Osteocyte (in vitro differentiated cells): ENCODE results near the gene HAVCR1. TPM values are rescaled to one million over a fixed set of nuclear protein-coding genes. Genes with fewer than 3 reads are reported as not detected.
"Not testable (repeated sequence)": the region's sequence is repeated elsewhere in the genome, so short reads cannot be mapped to it uniquely, and the experiment has no call there.

Experiments used
- DNase-seq: peaks from one replicate; pipeline ENCODE4 v3.0.0; 2021; ENCODE audit warnings: mixed read lengths; ENCODE audit not compliant: unreplicated experiment; ENCODE audit errors: extremely low spot score
- H3K27ac Mint-ChIP-seq: one replicate; pipeline ENCODE4 v1.8.0; 2021; ENCODE audit warnings: mild to moderate bottlenecking, mixed read lengths; ENCODE audit not compliant: unreplicated experiment
- H3K27me3 Mint-ChIP-seq: one replicate; pipeline ENCODE4 v1.8.0; 2021; ENCODE audit warnings: mixed read lengths; ENCODE audit not compliant: unreplicated experiment
- H3K36me3 Mint-ChIP-seq: one replicate; pipeline ENCODE4 v1.8.0; 2021; ENCODE audit warnings: mixed read lengths; ENCODE audit not compliant: unreplicated experiment
- H3K4me1 Mint-ChIP-seq: one replicate; pipeline ENCODE4 v1.8.0; 2021; ENCODE audit warnings: mixed read lengths; ENCODE audit not compliant: unreplicated experiment
- H3K4me3 Mint-ChIP-seq: one replicate; pipeline ENCODE4 v1.8.0; 2021; ENCODE audit warnings: mild to moderate bottlenecking, moderate library complexity, mixed read lengths; ENCODE audit not compliant: unreplicated experiment
- H3K9me3 Mint-ChIP-seq: one replicate; pipeline ENCODE4 v1.8.0; 2021; ENCODE audit warnings: mixed read lengths; ENCODE audit not compliant: unreplicated experiment
- CTCF ChIP-seq: fragments of 200-600 bp; sonication (generic); IDR thresholded peaks from 2 replicates; pipeline ENCODE4 v1.5.0; 2021; ENCODE audit warnings: antibody characterized with exemption, mild to moderate bottlenecking, moderate library complexity
- total RNA-seq: library from RNA; stranded (reverse); gene quantifications from 2 replicates; pipeline ENCODE4 v1.2.1, GENCODE V29; 2021

HAVCR1 gene
- total RNA-seq, 1 donor from 2014 or later: not detected

- no peak overlapping the region for H3K4me3 Mint-ChIP-seq
- no peak overlapping the region for H3K27ac Mint-ChIP-seq
These were observed 8.9 kb downstream of the HAVCR1 start for GRCh38 chr5:157050050-157050449.

GRCh38 chr5:157049605-157050004, 9.3 kb downstream of the HAVCR1 start:
- no peak for TF ChIP-seq CTCF
- no peaks in the 10 kb centered on the region for H3K36me3 Mint-ChIP-seq
- no peak overlapping the region for H3K27ac Mint-ChIP-seq
- no peak for DNase-seq
- no peaks in the 10 kb centered on the region for H3K4me1 Mint-ChIP-seq
- peaks cover 2% of the 10 kb centered on the region for H3K27me3 Mint-ChIP-seq
- no peaks in the 10 kb centered on the region for H3K9me3 Mint-ChIP-seq
- H3K4me3 Mint-ChIP-seq: no peak overlapping the region

More at GRCh38 chr5:157050050-157050449, 8.9 kb downstream of the HAVCR1 start:
- TF ChIP-seq CTCF: no peak
- H3K9me3 Mint-ChIP-seq: no peaks in the 10 kb centered on the region
- peaks cover 2% of the 10 kb centered on the region for H3K27me3 Mint-ChIP-seq
- DNase-seq: no peak
- H3K36me3 Mint-ChIP-seq: no peaks in the 10 kb centered on the region
- no peaks in the 10 kb centered on the region for H3K4me1 Mint-ChIP-seq

- no peaks in the 10 kb centered on the region for H3K36me3 Mint-ChIP-seq
- H3K27me3 Mint-ChIP-seq: peaks cover 2% of the 10 kb centered on the region
- H3K9me3 Mint-ChIP-seq: no peaks in the 10 kb centered on the region
- no peak overlapping the region for H3K4me3 Mint-ChIP-seq
- no peak overlapping the region for H3K27ac Mint-ChIP-seq
- TF ChIP-seq CTCF: no peak
- no peaks in the 10 kb centered on the region for H3K4me1 Mint-ChIP-seq
- DNase-seq: no peak
These were observed 11.0 kb downstream of the HAVCR1 start for GRCh38 chr5:157047898-157048297.

- H3K4me1 Mint-ChIP-seq, H3K4me3 Mint-ChIP-seq, DNase-seq, H3K9me3 Mint-ChIP-seq, H3K36me3 Mint-ChIP-seq, H3K27ac Mint-ChIP-seq, H3K27me3 Mint-ChIP-seq: not testable (repeated sequence)
These were observed 11.9 kb downstream of the HAVCR1 start for GRCh38 chr5:157047016-157047415.

DNA sequence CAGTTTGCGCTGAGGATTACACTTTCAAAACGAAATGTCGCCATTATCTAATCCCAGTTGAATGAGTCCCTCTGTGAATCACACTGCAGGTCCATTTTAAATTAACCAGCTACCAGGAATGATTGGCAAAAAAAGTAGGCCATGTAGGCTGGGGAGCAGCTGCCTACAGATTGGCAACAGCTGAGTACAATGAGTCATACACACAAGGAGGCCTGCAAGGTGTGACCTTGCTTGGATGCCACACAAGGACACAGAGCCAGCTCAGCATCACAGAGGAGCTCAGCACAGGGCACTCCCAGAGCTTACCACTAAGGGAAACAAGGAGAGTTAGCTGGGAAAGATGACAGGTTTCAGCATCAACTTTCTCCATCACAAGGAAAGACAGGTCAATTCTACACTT, 12.9 kb downstream of the HAVCR1 start:
- no peak for DNase-seq
- no peak for TF ChIP-seq CTCF
- Mint-ChIP-seq H3K4me1 (no peaks in the 10 kb centered on the region), H3K27ac (no peak overlapping the region), H3K36me3 (no peaks in the 10 kb centered on the region), H3K27me3 (peaks cover 2% of the 10 kb centered on the region), H3K9me3 (no peaks in the 10 kb centered on the region), H3K4me3 (no peak overlapping the region)

DNA sequence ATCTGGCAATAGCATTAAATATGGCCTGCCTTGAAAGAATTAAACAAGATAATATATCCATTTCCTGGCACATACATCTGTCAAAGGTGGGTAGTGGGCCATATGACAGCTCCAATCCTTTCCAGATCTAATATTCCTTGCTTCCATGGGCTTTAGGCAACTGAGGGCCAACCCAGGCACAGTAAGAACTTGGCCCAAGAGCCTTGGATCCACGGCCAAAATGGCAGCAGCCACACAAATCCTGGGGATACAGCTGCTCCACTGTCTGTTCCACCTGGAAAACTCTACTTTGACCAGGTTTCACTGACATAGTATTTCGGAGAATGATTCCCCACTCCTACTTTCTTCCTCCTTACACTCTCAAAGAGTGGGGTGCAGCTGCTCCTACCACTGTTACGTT, 13.3 kb downstream of the HAVCR1 start:
- no peaks in the 10 kb centered on the region for H3K4me1 Mint-ChIP-seq
- peaks cover 2% of the 10 kb centered on the region for H3K27me3 Mint-ChIP-seq
- no peaks in the 10 kb centered on the region for H3K9me3 Mint-ChIP-seq
- no peak for DNase-seq
- TF ChIP-seq CTCF: no peak
- H3K4me3 Mint-ChIP-seq: no peak overlapping the region
- no peak overlapping the region for H3K27ac Mint-ChIP-seq
- no peaks in the 10 kb centered on the region for H3K36me3 Mint-ChIP-seq
